HepG2 (cell line): Measurements from ENCODE around the gene AIFM1. TPM values are rescaled to one million over a fixed set of nuclear protein-coding genes. Genes with fewer than 3 reads are reported as not detected.

Experiments used
- CREB1 ChIP-seq, 2 experiments: fragments of 450-650 bp in 1 of 2; IDR thresholded peaks; 2 replicates each; pipeline ENCODE4 v1.6.1; 2016 to 2017; ENCODE audit warnings: control low read depth in 1 of 2, mild to moderate bottlenecking in 1 of 2, missing compliant biosample characterization in 1 of 2, missing genetic modification characterization in 1 of 2
- FOXJ3 ChIP-seq: sonication (generic); formaldehyde crosslinking; IDR thresholded peaks from 2 replicates; pipeline ENCODE4 v1.4.0; 2020; ENCODE audit warnings: missing genetic modification reagents, mild to moderate bottlenecking, borderline replicate concordance
- PBX3 ChIP-seq: sonication (generic); formaldehyde crosslinking; IDR thresholded peaks from 2 replicates; pipeline ENCODE4 v1.8.1; 2023; ENCODE audit warnings: missing genetic modification reagents, inconsistent platforms, borderline replicate concordance
- REPIN1 ChIP-seq: sonication (generic); formaldehyde crosslinking; IDR thresholded peaks from 2 replicates; pipeline ENCODE4 v1.8.0; 2022; ENCODE audit warnings: missing genetic modification reagents, low read depth, mild to moderate bottlenecking, borderline replicate concordance
- ZNF513 ChIP-seq: sonication (generic); formaldehyde crosslinking; conservative IDR thresholded peaks from 2 replicates; pipeline ENCODE4 v1.5.0; 2020; ENCODE audit warnings: missing genetic modification reagents
- polyA plus RNA-seq, 8 experiments: library from polyadenylated mRNA; depleted of rRNA in 3 of 8; stranded (reverse) in 7 of 8; unstranded in 1 of 8; fragments of >200 nt; fragmentation: Illumina TruSeq in 4 of 8; extraction: Trizol in 4 of 8; gene quantifications; 2 replicates each; pipeline versions ENCODE4 v1.2.1 to v1.2.3, GENCODE V29; 2011 to 2016; ENCODE audit warnings: low read depth in 4 of 8, missing spikeins in 1 of 8, mixed read lengths in 1 of 8; ENCODE audit not compliant: insufficient read depth in 1 of 8
- total RNA-seq, 5 experiments: library from RNA; depleted of rRNA; stranded (reverse); fragments of >200 nt; fragmentation: Illumina TruSeq; extraction: Trizol; gene quantifications; 2 replicates each; pipeline ENCODE4 v1.2.3, GENCODE V29; 2016; ENCODE audit warnings: low read depth in 1 of 5
- TF ChIP-seq, protein P1 (sequence below): IDR thresholded peaks from 2 replicates; pipeline ENCODE4 v1.6.1; 2012; ENCODE audit warnings: low read length, improper control_type of control experiment
- TF ChIP-seq, protein P2 (sequence below): sonication (generic); formaldehyde crosslinking; IDR thresholded peaks from 2 replicates; pipeline ENCODE4 v1.5.1; 2020; ENCODE audit warnings: missing genetic modification reagents, mild to moderate bottlenecking, borderline replicate concordance

Gene AIFM1
- total and polyA plus RNA-seq, 2 of the 13 experiments (the other 11 are each of a cell fraction or from before 2014, with no cell fraction given) = 42.8 to 46.9 TPM

DNA sequence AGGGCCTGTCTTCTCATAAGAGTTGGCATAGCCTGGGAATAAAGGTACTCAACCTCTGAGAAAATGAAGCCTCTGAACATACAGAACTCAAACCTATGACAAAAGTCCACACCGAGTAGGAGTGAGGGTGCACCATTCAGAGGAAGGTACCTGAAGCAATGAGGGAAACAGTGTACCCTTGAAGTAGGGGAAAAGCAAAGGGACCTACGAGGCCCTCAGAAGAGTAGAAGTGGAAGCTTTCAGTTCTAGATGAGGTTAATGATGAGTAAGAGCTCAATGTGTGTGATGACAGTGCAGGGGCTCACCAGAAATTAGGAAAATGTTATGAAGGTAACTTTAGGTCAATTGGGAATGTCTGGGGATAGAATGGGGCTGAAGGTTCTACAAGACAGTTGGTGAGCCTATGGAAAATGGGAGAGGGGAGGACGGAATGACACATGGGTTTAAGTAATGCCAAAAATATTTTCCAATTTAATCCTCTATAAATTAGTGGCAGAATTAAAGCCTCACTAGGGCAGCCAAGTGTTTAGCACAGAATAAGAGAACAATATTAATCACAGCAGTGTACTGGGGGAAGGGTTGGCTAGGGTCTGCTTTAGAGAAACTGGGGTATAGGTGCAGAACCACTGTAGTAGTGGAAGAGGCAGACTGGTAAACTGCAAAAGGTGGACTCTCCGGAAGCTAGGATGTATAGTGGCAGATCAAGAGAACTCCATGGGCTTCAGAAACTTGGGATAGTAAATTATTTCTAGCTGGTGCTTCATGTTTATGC, 46.0 kb upstream of the AIFM1 start (continued):
- TF ChIP-seq, protein P1, sequence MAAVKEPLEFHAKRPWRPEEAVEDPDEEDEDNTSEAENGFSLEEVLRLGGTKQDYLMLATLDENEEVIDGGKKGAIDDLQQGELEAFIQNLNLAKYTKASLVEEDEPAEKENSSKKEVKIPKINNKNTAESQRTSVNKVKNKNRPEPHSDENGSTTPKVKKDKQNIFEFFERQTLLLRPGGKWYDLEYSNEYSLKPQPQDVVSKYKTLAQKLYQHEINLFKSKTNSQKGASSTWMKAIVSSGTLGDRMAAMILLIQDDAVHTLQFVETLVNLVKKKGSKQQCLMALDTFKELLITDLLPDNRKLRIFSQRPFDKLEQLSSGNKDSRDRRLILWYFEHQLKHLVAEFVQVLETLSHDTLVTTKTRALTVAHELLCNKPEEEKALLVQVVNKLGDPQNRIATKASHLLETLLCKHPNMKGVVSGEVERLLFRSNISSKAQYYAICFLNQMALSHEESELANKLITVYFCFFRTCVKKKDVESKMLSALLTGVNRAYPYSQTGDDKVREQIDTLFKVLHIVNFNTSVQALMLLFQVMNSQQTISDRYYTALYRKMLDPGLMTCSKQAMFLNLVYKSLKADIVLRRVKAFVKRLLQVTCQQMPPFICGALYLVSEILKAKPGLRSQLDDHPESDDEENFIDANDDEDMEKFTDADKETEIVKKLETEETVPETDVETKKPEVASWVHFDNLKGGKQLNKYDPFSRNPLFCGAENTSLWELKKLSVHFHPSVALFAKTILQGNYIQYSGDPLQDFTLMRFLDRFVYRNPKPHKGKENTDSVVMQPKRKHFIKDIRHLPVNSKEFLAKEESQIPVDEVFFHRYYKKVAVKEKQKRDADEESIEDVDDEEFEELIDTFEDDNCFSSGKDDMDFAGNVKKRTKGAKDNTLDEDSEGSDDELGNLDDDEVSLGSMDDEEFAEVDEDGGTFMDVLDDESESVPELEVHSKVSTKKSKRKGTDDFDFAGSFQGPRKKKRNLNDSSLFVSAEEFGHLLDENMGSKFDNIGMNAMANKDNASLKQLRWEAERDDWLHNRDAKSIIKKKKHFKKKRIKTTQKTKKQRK = no peak
- TF ChIP-seq, protein P2, sequence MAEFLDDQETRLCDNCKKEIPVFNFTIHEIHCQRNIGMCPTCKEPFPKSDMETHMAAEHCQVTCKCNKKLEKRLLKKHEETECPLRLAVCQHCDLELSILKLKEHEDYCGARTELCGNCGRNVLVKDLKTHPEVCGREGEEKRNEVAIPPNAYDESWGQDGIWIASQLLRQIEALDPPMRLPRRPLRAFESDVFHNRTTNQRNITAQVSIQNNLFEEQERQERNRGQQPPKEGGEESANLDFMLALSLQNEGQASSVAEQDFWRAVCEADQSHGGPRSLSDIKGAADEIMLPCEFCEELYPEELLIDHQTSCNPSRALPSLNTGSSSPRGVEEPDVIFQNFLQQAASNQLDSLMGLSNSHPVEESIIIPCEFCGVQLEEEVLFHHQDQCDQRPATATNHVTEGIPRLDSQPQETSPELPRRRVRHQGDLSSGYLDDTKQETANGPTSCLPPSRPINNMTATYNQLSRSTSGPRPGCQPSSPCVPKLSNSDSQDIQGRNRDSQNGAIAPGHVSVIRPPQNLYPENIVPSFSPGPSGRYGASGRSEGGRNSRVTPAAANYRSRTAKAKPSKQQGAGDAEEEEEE (CRISPR knock-in tag) = no peak
- TF ChIP-seq PBX3 (CRISPR knock-in tag) (no peak), FOXJ3 (CRISPR knock-in tag) (no peak), CREB1 (IDR thresholded peaks at IDR 0.05) (no peak), CREB1 (CRISPR knock-in tag; IDR thresholded peaks at IDR 0.05) (no peak), REPIN1 (CRISPR knock-in tag) (no peak), ZNF513 (no peak)
